K562 (cell line): ENCODE results near the gene GATA1. TPM values are rescaled to one million over a fixed set of nuclear protein-coding genes. Genes with fewer than 3 reads are reported as not detected.
A peak's percentile ranks its signal among the peaks of the same experiment; 100 is the strongest.

Experiments
- BCL6 ChIP-seq: fragments of 250-450 bp; sonication (Bioruptor Pico); IDR thresholded peaks from 2 replicates; pipeline ENCODE4 v1.4.0; 2020
- CBFA2T2 ChIP-seq: fragments of 450-650 bp; conservative IDR thresholded peaks from 2 replicates; pipeline ENCODE4 v1.6.1; 2017; ENCODE audit warnings: mild to moderate bottlenecking
- CREB1 ChIP-seq, 2 experiments: sonication (generic) in 1 of 2; formaldehyde crosslinking in 1 of 2; IDR thresholded peaks; 2 replicates each; pipeline versions ENCODE4 v1.6.1 to v1.8.0; 2012 to 2022; ENCODE audit warnings: inconsistent platforms in 1 of 2, mild to moderate bottlenecking in 1 of 2, missing genetic modification reagents in 1 of 2, moderate library complexity in 1 of 2
- ELF1 ChIP-seq: fragments of 200-800 bp; sonication (Bioruptor generic); IDR thresholded peaks from 2 replicates; pipeline ENCODE4 v1.6.1; 2016; ENCODE audit warnings: missing genetic modification characterization, missing compliant biosample characterization
- ESRRA ChIP-seq: fragments of 450-650 bp; IDR thresholded peaks from 2 replicates; pipeline ENCODE4 v1.6.1; 2014; ENCODE audit warnings: low read depth, mild to moderate bottlenecking, moderate library complexity, borderline replicate concordance
- MAZ ChIP-seq, 2 experiments: fragments of 450-650 bp in 1 of 2; sonication (generic) in 1 of 2; formaldehyde crosslinking; IDR thresholded peaks in 1 of 2; conservative IDR thresholded peaks in 1 of 2; 2 replicates each; pipeline versions ENCODE4 v1.4.0 to v1.5.0; 2020; ENCODE audit warnings: mild to moderate bottlenecking in 1 of 2, missing genetic modification reagents in 1 of 2
- PTBP1 ChIP-seq: fragments of 200-400 bp; formaldehyde crosslinking; IDR thresholded peaks from 2 replicates; pipeline ENCODE4 v1.6.1; 2017; ENCODE audit warnings: low read depth, low read length
- polyA plus RNA-seq, 8 experiments: library from polyadenylated mRNA; depleted of rRNA in 4 of 8; stranded (reverse) in 5 of 8; unstranded in 3 of 8; fragments of >200 nt; fragmentation: Nextera tagmentation in 2 of 8; fragmentation: Illumina TruSeq in 1 of 8; extraction: Ambion mirVana in 2 of 8; extraction: Trizol in 1 of 8; gene quantifications; 2 replicates each; pipeline versions ENCODE4 v1.2.1 to v1.2.3, GENCODE V29; 2011 to 2014; ENCODE audit warnings: inconsistent platforms in 1 of 8, missing spikeins in 1 of 8
- total RNA-seq, 7 experiments: library from RNA; depleted of rRNA in 6 of 7; stranded (reverse); fragments of >200 nt in 6 of 7; fragmentation: Illumina TruSeq in 2 of 7; extraction: Trizol in 2 of 7; gene quantifications; 2 replicates each; pipeline versions ENCODE4 v1.2.1 to v1.2.3, GENCODE V29; 2011 to 2021; ENCODE audit warnings: low replicate concordance in 1 of 7
- TF ChIP-seq, protein P1 (sequence below): fragments of 450-650 bp; IDR thresholded peaks from 2 replicates; pipeline ENCODE4 v1.6.1; 2017; ENCODE audit warnings: antibody characterized with exemption, mild to moderate bottlenecking
- TF ChIP-seq, protein P2 (sequence below): fragments of 250-450 bp; sonication (Bioruptor Pico); IDR thresholded peaks from 2 replicates; pipeline ENCODE4 v1.9.0; 2021; ENCODE audit warnings: mild to moderate bottlenecking, inconsistent platforms
- TF ChIP-seq, protein P3 (sequence below), 2 experiments: fragments of 450-650 bp; IDR thresholded peaks; 2 replicates each; pipeline ENCODE4 v1.6.1; 2016
- TF ChIP-seq, protein P4 (sequence below): IDR thresholded peaks from 3 replicates; pipeline ENCODE4 v1.6.1; 2011; ENCODE audit warnings: borderline replicate concordance, mild to moderate bottlenecking, moderate library complexity; ENCODE audit not compliant: insufficient read length; ENCODE audit errors: extremely low read depth
- TF ChIP-seq, protein P5 (sequence below): fragments of 250-450 bp; sonication (Bioruptor Pico); IDR thresholded peaks from 2 replicates; pipeline ENCODE4 v1.8.0; 2021; ENCODE audit warnings: mild to moderate bottlenecking, moderate library complexity

Gene GATA1
- total and polyA plus RNA-seq, 9 of the 15 experiments (the other 6 are each of a cell fraction or from before 2014, with no cell fraction given) = 11.9 to 291 (median 116) TPM

DNA sequence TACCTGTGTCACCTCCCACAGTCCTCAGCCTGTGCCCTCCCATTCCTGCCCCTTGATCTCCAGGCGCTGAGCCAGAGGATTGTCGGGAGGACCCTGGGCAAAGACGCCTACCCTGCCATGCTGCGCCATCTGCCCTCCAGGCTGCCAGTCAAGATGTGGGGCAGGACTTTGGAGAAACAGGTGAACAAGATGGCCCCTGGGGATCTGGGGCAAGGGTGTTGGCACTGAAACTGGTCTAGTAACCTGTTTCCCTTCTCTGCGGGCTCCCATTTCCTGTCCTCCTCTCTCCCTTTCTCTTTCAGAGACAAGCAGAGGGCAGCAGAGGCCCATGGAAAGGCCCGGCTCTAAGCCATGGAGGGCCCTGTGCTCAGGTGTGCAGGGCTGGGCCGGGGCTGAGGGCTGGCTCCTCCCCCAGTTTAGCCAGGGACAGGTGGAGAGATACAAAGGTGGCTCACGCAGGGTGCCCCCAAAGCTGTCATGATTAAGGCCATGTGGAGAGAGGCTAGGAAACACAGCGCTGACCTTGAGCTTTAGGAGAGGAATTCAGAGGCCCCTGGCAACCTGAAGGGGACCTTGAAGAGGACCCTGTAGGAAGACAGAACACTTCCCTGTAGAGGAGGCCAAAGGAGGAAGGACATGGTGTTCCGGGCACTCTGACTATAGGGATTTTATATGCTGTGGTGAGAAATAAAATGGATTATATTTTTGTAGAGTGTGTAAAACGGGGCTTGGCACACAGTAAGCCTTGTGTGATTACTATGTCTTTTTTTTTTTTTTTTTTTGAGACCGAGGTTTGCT is 24.5 kb upstream of the GATA1 start, which contains the start of gene GLOD5 (continued):
- TF ChIP-seq, protein P1, sequence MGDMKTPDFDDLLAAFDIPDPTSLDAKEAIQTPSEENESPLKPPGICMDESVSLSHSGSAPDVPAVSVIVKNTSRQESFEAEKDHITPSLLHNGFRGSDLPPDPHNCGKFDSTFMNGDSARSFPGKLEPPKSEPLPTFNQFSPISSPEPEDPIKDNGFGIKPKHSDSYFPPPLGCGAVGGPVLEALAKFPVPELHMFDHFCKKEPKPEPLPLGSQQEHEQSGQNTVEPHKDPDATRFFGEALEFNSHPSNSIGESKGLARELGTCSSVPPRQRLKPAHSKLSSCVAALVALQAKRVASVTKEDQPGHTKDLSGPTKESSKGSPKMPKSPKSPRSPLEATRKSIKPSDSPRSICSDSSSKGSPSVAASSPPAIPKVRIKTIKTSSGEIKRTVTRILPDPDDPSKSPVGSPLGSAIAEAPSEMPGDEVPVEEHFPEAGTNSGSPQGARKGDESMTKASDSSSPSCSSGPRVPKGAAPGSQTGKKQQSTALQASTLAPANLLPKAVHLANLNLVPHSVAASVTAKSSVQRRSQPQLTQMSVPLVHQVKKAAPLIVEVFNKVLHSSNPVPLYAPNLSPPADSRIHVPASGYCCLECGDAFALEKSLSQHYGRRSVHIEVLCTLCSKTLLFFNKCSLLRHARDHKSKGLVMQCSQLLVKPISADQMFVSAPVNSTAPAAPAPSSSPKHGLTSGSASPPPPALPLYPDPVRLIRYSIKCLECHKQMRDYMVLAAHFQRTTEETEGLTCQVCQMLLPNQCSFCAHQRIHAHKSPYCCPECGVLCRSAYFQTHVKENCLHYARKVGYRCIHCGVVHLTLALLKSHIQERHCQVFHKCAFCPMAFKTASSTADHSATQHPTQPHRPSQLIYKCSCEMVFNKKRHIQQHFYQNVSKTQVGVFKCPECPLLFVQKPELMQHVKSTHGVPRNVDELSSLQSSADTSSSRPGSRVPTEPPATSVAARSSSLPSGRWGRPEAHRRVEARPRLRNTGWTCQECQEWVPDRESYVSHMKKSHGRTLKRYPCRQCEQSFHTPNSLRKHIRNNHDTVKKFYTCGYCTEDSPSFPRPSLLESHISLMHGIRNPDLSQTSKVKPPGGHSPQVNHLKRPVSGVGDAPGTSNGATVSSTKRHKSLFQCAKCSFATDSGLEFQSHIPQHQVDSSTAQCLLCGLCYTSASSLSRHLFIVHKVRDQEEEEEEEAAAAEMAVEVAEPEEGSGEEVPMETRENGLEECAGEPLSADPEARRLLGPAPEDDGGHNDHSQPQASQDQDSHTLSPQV = 0 out of 2 replicates have a peak, but pooled peaks have one; percentile 51
- TF ChIP-seq CBFA2T2 (no peak), BCL6 (no peak), ESRRA (0 out of 2 replicates have a peak, but pooled peaks have one; percentile 25), MAZ (CRISPR knock-in tag; conservative IDR thresholded peaks at IDR 0.05 in 1 of 2, IDR thresholded peaks at IDR 0.05 in 1 of 2) (no peak), CREB1 (IDR thresholded peaks at IDR 0.05) (no peak), CREB1 (CRISPR knock-in tag; IDR thresholded peaks at IDR 0.05) (no peak), PTBP1 (no peak), ELF1 (no peak)
- TF ChIP-seq, protein P2, sequence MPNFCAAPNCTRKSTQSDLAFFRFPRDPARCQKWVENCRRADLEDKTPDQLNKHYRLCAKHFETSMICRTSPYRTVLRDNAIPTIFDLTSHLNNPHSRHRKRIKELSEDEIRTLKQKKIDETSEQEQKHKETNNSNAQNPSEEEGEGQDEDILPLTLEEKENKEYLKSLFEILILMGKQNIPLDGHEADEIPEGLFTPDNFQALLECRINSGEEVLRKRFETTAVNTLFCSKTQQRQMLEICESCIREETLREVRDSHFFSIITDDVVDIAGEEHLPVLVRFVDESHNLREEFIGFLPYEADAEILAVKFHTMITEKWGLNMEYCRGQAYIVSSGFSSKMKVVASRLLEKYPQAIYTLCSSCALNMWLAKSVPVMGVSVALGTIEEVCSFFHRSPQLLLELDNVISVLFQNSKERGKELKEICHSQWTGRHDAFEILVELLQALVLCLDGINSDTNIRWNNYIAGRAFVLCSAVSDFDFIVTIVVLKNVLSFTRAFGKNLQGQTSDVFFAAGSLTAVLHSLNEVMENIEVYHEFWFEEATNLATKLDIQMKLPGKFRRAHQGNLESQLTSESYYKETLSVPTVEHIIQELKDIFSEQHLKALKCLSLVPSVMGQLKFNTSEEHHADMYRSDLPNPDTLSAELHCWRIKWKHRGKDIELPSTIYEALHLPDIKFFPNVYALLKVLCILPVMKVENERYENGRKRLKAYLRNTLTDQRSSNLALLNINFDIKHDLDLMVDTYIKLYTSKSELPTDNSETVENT (CRISPR knock-in tag) = no peak
- TF ChIP-seq, protein P3, sequence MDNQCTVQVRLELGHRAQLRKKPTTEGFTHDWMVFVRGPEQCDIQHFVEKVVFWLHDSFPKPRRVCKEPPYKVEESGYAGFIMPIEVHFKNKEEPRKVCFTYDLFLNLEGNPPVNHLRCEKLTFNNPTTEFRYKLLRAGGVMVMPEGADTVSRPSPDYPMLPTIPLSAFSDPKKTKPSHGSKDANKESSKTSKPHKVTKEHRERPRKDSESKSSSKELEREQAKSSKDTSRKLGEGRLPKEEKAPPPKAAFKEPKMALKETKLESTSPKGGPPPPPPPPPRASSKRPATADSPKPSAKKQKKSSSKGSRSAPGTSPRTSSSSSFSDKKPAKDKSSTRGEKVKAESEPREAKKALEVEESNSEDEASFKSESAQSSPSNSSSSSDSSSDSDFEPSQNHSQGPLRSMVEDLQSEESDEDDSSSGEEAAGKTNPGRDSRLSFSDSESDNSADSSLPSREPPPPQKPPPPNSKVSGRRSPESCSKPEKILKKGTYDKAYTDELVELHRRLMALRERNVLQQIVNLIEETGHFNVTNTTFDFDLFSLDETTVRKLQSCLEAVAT (IDR thresholded peaks at IDR 0.05) = no peak
- TF ChIP-seq, protein P4, sequence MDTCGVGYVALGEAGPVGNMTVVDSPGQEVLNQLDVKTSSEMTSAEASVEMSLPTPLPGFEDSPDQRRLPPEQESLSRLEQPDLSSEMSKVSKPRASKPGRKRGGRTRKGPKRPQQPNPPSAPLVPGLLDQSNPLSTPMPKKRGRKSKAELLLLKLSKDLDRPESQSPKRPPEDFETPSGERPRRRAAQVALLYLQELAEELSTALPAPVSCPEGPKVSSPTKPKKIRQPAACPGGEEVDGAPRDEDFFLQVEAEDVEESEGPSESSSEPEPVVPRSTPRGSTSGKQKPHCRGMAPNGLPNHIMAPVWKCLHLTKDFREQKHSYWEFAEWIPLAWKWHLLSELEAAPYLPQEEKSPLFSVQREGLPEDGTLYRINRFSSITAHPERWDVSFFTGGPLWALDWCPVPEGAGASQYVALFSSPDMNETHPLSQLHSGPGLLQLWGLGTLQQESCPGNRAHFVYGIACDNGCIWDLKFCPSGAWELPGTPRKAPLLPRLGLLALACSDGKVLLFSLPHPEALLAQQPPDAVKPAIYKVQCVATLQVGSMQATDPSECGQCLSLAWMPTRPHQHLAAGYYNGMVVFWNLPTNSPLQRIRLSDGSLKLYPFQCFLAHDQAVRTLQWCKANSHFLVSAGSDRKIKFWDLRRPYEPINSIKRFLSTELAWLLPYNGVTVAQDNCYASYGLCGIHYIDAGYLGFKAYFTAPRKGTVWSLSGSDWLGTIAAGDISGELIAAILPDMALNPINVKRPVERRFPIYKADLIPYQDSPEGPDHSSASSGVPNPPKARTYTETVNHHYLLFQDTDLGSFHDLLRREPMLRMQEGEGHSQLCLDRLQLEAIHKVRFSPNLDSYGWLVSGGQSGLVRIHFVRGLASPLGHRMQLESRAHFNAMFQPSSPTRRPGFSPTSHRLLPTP = no peak
- TF ChIP-seq, protein P5, sequence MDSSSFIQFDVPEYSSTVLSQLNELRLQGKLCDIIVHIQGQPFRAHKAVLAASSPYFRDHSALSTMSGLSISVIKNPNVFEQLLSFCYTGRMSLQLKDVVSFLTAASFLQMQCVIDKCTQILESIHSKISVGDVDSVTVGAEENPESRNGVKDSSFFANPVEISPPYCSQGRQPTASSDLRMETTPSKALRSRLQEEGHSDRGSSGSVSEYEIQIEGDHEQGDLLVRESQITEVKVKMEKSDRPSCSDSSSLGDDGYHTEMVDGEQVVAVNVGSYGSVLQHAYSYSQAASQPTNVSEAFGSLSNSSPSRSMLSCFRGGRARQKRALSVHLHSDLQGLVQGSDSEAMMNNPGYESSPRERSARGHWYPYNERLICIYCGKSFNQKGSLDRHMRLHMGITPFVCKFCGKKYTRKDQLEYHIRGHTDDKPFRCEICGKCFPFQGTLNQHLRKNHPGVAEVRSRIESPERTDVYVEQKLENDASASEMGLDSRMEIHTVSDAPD (CRISPR knock-in tag) = no peak
